ENCODE measurements around the gene UBASH3A. TPM values are rescaled to one million over a fixed set of nuclear protein-coding genes. Genes with fewer than 3 reads are reported as not detected.
A peak's percentile ranks its signal among the peaks of the same experiment; 100 is the strongest.

Gene UBASH3A
- total RNA-seq, 3 donors from 2014 or later: 0.60 to 2.5 (median 1.8) TPM

GRCh38 chr21:42384156-42384945 lies 19.4 kb upstream of the UBASH3A start:
- intact Hi-C loops (cut with DNase I, micrococcal nuclease): no loop called here
- H3K9me3 ChIP-seq: no peaks in the 10 kb centered on the region
- ATAC-seq: peak; percentile 35
- peak in 1 of 3 donors; percentile 44 for DNase-seq
- TF ChIP-seq CTCF (IDR thresholded peaks at IDR 0.05): no peak
- H3K36me3 ChIP-seq (ENCODE audit: low read depth): no peaks in the 10 kb centered on the region
- peaks cover 20% of the 10 kb centered on the region for H3K4me1 ChIP-seq (ENCODE audit: low read depth)
- no peak overlapping the region for H3K4me3 ChIP-seq

GRCh38 chr21:42384989-42385388 lies 18.7 kb upstream of the UBASH3A start:
- H3K36me3 ChIP-seq (ENCODE audit: low read depth): no peaks in the 10 kb centered on the region
- intact Hi-C loops (cut with DNase I, micrococcal nuclease): no loop called here
- peak; percentile 56 to 84 (median 62) for DNase-seq
- no peak overlapping the region for H3K4me3 ChIP-seq
- H3K4me1 ChIP-seq (ENCODE audit: low read depth): peaks cover 25% of the 10 kb centered on the region
- H3K9me3 ChIP-seq: no peaks in the 10 kb centered on the region
- ATAC-seq: peak; percentile 76
- TF ChIP-seq CTCF (IDR thresholded peaks at IDR 0.05): no peak

- TF ChIP-seq CTCF (IDR thresholded peaks at IDR 0.05): no peak
- no peak overlapping the region for H3K4me3 ChIP-seq
- ATAC-seq: no peak
- no peaks in the 10 kb centered on the region for H3K36me3 ChIP-seq (ENCODE audit: low read depth)
- intact Hi-C loops (cut with DNase I, micrococcal nuclease): no loop called here
- no peaks in the 10 kb centered on the region for H3K9me3 ChIP-seq
- peak in 1 of 3 donors; percentile 36 for DNase-seq
- peaks cover 26% of the 10 kb centered on the region for H3K4me1 ChIP-seq (ENCODE audit: low read depth)
Observed at GRCh38 chr21:42385619-42386018, 18.1 kb upstream of the UBASH3A start.

- H3K4me3 ChIP-seq: no peak overlapping the region
- peak; percentile 34 for ATAC-seq
- peaks cover 26% of the 10 kb centered on the region for H3K4me1 ChIP-seq (ENCODE audit: low read depth)
- DNase-seq: peak; percentile 50 to 70 (median 64)
- no peaks in the 10 kb centered on the region for H3K9me3 ChIP-seq
- H3K36me3 ChIP-seq (ENCODE audit: low read depth): no peaks in the 10 kb centered on the region
- no peak for TF ChIP-seq CTCF (IDR thresholded peaks at IDR 0.05)
- intact Hi-C loops (cut with DNase I, micrococcal nuclease): no loop called here
Observed at GRCh38 chr21:42386034-42386591, 17.6 kb upstream of the UBASH3A start.

GRCh38 chr21:42387164-42387563 lies 16.5 kb upstream of the UBASH3A start:
- H3K4me3 ChIP-seq: no peak overlapping the region
- ATAC-seq (no peak), DNase-seq (no peak)
- intact Hi-C loops (cut with DNase I, micrococcal nuclease): no loop called here
- TF ChIP-seq CTCF (IDR thresholded peaks at IDR 0.05): no peak
- no peaks in the 10 kb centered on the region for H3K9me3 ChIP-seq
- H3K4me1 ChIP-seq (ENCODE audit: low read depth): peaks cover 26% of the 10 kb centered on the region
- H3K36me3 ChIP-seq (ENCODE audit: low read depth): no peaks in the 10 kb centered on the region
